Fibroblast of peridontal ligament (primary cell): ENCODE measurements around the gene SPIRE2.
A peak's percentile ranks its signal among the peaks of the same experiment; 100 is the strongest.
"Not testable (repeated sequence)": the region's sequence is repeated elsewhere in the genome, so short reads cannot be mapped to it uniquely, and the experiment has no call there.

ENCODE experiments used
- DNase-seq: peaks from one replicate; pipeline ENCODE4 v3.0.0-alpha.2; 2010; ENCODE audit errors: extremely low read depth

The SPIRE2 gene, protein sequence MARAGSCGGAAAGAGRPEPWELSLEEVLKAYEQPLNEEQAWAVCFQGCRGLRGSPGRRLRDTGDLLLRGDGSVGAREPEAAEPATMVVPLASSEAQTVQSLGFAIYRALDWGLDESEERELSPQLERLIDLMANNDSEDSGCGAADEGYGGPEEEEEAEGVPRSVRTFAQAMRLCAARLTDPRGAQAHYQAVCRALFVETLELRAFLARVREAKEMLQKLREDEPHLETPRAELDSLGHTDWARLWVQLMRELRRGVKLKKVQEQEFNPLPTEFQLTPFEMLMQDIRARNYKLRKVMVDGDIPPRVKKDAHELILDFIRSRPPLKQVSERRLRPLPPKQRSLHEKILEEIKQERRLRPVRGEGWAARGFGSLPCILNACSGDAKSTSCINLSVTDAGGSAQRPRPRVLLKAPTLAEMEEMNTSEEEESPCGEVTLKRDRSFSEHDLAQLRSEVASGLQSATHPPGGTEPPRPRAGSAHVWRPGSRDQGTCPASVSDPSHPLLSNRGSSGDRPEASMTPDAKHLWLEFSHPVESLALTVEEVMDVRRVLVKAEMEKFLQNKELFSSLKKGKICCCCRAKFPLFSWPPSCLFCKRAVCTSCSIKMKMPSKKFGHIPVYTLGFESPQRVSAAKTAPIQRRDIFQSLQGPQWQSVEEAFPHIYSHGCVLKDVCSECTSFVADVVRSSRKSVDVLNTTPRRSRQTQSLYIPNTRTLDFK

DNA sequence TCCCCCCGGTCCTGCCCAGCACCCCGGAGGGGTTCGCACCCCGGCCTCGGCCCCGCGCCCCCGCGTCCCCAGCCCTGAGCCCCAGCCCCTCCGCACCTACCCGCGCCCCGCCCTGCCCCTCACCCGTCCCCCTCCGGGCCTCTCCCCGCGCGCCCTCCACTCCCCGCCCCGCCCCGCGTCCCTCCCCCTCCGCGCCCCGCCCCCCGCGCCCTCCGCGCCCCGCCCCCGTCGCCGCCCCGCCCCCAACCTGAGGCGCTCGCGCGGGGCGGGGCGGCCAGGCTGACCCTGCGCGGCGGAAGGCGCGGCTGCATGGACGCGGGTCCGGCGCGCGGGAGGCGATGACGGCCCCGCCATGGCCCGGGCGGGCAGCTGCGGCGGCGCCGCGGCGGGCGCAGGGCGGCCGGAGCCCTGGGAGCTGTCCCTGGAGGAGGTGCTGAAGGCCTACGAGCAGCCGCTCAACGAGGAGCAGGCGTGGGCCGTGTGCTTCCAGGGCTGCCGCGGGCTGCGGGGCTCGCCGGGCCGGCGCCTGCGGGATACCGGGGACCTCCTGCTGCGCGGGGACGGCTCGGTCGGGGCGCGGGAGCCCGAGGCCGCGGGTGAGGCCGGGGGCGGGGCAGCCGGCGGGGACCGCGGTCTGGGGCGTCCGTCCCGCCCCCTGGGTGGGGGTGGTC lies at the start of gene SPIRE2:
Gene SPIRE2, plus strand, starts transcription at position 277 of the 671 bp plus-strand sequence. Its CDS starts 76 bp downstream, at position 353.
- DNase-seq: peak; percentile 61

DNA sequence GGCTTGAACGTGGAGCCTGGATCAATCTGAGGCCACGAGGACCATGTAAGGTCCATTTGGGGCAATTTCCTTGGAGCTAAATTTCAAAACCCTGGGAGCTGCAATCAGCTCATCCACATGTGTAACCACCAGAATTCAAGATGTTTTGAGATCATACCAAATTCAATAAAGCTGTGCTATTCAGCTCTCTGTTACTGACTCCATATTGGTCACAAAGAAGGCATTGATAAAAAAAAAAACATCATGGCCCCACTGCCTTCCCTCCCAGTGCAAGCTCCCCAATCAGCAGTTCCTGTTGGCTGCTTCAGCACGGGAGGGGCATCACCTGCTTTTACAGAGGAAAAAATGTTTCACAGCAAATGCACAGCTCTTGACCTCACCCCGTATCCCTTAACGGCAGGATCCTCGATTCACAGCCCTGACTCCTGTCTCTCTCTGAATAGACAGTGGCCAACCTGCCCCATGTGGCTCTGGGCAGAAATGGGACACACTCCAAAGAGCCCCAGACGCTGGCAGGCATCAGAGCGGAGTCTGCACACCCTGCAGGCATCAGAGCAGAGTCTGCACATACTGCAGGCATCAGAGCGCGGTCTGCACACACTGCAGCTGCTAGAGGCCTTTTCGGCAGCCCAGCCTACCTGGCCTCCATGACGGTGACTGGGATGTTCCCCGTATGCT lies 48.9 kb upstream of the SPIRE2 start:
- DNase-seq: no peak

DNA sequence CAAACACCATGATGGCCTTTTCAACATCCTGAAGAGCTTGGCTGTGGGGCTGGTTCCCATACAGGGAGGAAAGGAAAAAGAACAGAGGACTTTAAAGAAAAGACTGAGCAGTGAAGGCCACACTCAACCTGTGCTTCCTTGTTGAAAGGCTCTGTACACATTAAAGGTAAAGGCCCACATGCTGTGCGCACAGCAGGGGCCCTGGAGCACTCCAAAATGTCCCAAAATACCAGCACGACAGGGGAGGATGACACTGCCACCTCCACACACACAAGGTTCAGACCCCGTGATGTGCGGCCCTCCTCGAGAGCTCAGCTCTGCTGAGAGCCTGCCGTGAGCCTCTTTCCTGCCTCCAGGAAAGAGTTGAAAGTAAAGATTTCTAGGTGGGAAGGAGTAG lies 48.4 kb upstream of the SPIRE2 start:
- DNase-seq: no peak

DNA sequence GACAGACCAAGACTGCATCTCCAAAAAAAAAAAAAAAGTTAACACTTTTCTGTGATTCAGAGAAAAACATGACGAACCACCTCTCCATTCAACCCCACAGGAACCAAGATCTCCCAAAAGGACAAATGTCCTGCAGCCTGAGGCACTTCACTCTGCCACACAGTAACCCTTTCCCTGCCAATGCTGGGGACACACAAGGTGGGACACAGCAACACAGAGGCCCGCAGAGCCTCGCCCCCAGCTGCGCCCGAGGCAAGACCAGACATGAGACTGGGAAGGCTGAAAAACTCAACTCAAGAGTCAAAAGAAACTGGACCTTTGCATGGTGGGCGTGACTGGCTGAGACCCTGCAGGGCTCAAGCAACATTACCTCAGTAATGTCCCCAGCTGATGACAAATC lies 45.8 kb upstream of the SPIRE2 start:
- DNase-seq: no peak

DNA sequence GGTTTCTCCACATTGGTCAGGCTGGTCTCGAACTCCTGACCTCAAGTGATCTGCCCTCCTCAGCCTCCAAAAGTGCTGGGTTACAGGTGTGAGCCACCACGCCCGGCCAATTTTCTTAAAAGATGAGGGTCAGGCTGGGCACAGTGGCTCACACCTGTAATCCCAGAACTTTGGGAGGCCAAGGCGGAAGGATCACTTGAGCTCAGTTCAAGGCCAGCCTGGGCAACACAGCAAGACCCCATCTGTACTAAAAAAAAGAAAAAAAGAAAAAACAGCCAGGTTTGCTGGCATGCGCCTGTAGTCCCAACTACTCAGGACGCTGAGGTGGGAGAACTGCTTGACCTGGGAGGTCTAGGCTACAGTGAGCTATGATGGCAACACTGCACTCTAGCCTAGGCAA lies 44.3 kb upstream of the SPIRE2 start:
- DNase-seq: not testable (repeated sequence)

DNA sequence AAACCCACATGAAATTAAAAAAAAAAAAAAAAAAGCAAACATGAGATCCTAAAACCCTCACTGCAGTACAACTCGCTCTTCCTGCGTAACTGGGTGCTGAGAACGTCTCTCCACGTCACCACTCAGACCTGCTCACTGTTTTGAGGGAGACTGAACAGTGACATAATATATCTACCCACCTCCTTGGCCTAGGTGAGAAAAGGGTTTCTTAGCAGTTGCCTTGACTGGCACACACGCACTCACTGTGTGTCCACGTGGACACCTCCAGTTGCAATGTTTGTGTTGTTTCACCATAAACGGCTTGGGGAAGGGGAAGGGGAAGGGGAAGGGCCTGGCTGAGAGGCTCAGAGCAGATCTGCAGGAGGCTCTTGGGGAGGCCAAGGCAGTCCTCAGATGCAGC lies 43.9 kb upstream of the SPIRE2 start:
- no peak for DNase-seq

DNA sequence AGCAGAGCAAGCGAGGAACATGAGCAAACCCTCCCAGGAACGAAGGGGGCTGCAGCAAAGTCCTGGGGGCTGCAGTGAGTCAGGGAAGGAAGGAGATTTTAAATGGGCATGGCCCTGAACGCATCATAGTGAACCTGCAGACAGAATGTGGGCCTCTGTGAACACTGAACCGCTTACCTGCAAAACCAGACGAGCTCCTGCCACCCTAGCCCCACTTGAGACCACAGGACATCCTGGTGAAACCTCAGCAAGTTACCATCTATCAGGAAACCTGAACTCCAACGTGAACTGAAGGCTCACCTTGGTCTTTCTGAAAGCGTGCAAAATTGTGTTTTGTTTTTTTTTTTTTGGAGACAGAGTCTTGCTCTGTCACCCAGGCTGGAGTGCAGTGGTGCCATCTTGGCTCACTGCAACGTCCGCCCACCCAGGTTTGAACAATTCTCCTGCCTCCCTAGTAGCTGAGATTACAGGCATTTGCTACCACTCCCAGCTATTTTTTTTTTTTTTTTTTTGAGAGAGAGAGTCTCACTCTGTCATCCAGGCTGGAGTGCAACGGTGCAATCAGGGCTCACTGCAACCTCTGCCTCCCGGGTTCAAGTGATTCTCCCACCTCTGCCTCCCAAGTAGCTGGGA lies 42.6 kb upstream of the SPIRE2 start:
- no peak for DNase-seq

DNA sequence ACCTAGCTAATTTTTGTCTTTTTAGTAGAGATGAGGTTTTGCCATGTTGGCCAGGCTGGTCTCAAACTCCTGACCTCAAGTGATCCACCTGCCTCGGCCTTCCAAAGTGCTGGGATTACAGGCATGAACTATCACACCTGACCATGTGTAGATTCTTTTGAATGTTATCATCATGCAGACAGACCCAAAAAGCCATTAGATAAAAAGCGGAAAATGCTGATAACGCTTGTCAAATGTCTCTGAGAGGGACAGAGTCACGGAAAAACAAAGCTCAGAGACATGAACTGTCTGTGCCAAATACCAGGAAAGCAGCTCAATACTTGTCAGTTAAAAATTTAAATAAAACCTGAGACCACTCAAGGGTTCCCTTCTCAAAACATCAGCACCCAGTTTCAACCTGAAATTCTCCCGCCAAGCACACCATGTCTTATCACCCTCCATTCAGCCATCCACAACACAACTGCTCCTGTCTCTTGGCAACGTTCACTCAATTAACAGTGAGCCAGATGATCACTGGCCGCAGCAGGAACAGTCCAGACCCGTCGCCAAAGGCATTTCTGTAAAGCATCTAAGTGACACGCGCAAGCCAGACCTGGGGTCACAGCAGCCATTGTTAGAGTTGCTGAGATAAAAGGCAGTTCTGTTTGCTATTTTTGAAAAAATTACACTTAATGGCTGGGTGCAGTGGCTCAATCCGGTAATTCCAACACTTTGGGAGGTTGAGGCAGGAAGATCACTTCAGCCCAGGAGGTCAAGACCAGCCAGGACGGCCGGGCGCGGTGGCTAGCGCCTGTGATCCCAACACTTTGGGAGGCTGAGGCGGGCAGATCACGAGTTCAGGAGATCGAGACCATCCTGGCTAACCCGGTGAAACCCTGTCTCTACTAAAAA lies 41.6 kb upstream of the SPIRE2 start:
- DNase-seq: no peak

DNA sequence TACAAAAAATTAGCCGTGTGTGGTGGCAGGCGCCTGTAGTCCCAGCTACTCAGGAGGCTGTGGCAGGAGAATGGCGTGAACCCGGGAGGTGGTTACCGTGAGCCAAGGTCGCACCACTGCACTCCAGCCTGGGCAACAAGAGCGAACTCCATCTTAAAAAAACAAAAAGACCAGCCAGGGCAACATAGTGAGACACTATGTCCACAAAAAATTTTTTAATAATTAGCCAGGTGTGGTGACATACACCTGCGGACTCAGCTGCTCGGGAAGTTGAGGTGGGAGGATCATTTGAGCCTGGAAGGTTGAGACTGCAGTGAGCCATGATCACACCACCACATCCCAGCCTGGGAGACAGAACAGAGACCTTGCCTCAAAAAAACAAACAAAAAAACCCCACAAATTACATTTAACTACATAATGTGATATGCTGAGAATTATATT lies 40.9 kb upstream of the SPIRE2 start:
- DNase-seq: no peak

DNA sequence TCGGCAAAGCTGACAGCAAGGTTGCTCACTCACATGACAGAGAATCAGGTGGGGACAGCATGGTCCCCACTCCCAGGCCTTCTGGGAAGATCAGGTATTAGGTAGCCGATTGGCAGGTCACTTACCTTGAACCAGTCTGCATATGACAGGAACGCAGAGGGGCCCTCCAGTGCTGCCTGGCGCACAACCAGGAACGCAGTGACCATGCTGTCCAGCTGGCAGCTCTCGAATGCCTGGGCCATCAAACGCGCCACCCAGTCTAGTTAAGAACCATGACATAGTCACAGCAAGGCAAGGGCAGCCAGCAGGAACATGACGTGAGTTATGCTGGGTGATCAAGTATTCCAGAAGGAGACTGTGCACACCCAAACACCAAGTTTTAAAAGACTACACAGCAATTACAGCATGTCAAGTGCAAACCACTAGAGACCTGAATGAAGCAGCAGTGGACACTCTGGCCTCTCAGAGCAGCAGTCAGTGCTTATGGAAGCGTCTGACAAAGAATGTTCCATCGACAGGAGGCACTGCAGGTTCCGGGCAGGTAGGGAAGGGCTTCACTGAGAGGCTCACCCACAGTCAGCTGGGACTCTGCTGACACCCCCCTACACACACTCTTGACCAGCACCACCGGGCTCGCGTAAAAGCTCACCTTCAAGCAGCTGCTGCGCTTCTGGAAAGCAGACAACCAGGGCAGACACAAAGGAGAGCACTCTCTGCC lies 36.8 kb upstream of the SPIRE2 start:
- DNase-seq: no peak

DNA sequence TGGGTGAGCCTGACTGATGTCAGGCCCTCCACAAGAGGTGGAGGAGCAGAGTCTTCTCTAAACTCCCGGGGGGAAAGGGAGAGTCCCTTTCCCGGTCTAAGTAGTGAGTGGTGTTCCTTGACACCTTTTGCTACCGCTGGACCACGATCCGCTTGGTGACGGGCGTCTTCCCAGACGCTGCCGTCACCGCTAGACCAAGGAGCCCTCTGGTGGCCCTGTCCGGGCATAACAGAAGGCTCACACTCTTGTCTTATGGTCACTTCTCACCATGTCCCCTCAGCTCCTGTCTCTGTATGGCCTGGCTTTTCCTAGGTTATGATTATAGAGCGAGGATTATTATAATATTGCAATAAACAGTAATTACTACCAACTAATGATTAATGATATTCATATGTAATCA lies 35.2 kb upstream of the SPIRE2 start:
- DNase-seq: peak; percentile 18

DNA sequence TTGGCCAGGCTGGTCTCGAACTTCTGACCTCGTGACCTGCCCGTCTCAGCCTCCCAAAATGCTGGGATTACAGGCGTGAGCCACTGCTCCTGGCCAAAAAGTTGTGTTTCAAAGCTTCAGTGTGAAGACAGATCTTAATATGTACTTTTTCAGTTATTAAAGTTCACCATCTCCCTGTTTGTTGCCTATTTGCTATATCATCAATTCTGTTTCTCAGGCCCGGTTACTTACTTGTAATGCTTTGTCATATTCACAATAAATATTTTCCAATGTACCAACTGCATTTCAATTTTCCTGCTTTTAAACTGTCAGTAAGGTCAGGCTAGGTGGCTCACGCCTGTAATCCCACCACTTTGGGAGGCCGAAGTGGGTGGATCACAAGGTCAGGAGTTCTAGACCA lies 34.3 kb upstream of the SPIRE2 start:
- DNase-seq: no peak

DNA sequence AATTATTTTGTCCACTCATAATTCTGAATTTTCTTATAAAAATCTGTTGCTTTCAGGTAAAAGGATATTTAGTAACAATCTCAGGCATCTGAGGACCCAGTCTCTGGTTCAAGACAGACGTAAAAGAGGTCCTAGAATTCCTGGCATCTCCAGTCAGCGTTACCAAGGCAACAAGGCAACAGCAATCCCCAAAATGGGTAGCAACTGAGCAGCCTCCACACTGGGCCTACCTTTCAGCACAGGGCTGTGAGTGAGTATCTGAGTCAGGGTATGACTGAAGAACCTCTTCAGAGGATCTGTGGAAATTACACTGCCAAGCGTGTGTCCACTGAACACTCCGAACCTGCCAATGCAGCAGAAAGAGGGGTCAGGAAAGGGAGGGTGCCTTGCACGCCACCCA lies 32.6 kb upstream of the SPIRE2 start:
- no peak for DNase-seq

DNA sequence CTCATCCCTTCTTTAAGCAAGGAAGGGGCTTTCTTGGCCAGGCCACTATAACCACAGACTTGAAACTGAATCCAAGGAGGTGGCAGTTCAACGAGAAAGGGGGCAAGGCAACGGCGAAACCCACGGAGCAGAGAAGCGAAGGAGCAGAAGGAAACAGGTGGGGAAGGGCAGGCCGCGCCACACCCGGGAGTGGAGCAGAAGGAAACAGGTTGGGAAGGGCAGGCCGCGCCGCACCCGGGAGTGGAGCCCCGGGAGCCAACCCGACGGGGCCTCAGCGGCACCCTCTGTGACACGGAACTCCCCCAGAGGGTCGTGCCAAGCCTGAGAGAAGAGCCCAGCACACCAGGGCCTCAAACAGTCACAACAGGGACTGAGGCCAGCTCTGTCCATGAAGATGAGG lies 32.2 kb upstream of the SPIRE2 start:
- DNase-seq: no peak

DNA sequence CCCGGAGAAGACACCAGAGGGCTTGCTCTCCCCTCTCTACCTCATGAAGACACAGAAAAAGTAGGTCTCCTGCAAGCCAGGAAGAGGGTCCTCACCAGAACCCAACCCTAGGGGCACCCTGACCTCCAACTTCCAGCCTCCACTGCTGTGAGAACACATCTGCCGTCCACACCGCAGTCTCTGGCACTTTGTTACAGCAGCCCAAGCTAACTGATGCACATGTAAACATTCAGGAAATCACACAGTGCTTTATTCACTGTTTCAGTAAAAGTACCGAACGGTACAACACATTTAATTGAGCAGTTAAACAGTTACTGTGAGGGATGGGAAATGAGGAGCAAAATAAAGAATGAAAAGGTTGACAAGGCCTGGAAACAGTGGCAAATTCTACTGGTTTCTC lies 30.1 kb upstream of the SPIRE2 start:
- no peak for DNase-seq

DNA sequence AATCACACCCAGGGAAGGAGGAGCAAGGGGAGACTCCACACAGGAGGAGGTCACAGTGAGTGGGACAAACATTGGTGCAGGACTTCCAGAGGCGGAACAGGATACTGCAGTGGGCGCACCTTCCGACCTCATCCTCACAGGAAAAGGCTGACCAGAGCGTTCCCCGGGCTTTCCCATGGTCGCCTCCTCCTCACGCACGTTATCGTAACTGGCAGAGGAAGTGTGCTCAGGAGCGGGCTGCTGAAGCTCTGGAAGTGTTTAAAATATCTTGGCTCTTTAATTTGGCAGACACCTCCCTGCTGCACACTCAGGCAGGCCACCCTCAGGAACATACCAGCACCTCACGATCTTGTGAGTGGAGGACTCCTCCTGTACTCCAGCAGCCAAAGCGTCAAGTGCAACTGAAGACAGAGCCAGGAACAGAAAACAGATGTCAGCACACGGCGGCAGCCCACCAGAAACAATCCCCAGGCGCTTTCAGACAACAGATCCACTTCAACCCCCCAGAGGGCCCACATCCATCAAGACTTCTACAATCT lies 29.4 kb upstream of the SPIRE2 start:
- no peak for DNase-seq

DNA sequence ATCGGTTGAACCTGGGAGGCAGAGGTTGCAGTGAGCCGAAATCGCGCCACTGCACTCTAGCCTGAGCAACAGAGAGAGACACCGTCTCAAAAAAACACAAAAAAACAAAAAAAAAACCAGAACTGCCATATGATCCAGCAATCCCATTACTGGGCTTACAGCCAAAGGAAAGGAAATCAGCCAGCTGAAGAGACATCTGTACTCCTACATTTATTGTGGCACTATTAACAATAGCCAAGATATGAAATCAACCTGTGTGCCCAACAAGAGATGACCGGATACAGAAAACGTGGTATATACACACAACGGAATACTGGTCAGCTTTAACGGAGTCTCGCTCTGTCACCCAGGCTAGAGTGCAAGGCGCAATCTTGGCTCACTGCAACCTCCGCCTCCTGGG lies 26.5 kb upstream of the SPIRE2 start:
- DNase-seq: peak; percentile 38

DNA sequence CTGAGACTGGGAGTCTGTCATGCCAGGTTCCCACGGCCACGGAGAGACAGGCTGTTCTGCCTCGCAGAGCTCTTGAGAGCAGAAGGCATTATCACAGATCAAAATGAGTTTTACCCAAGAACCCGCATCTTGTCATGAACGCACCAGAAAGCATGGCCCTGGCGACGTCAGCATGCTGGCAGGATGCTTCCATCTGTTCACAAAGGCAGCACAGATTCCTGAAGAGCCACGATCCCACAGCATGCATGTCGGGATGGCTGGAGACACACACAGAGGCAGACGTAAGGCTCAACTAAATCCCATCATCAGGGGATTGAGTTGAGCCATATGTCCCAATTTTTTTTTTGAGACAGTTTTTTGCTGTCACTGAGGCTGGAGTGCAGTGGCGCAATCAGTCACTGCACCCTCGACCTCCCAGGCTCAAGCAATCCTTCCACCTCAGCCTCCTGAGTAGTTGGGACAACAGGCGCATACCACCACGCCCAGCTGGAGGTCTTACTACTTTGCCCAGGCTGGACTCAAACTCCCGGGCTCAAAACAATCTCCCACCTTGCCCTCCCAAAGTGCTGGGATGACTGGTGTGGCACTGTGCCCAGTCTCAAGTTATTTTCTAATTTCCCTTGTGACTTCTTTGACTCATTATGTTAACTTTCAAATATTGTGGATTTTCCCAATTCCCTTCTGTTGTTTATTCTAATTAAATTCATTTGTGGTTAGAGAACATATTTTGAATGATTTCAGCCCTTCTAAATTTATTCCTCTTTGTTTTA lies 23.0 kb upstream of the SPIRE2 start:
- DNase-seq: peak; percentile 95
